Muscle layer of colon (tissue), 2 donors: Measurements from ENCODE around the gene FBP2.
A peak's percentile ranks its signal among the peaks of the same experiment; 100 is the strongest.

Experiments used
- H3K27ac ChIP-seq: one replicate; pipeline ENCODE4 v1.7.0; 2013; ENCODE audit warnings: low read depth, mild to moderate bottlenecking, low read length, moderate library complexity
- H3K27me3 ChIP-seq, 2 donors: one replicate each; pipeline ENCODE4 v1.7.0; 2013; ENCODE audit warnings: low read length in 2 of 2, mild to moderate bottlenecking in 2 of 2; ENCODE audit not compliant: insufficient read depth in 2 of 2, control insufficient read depth in 1 of 2
- H3K36me3 ChIP-seq: one replicate; pipeline ENCODE4 v1.7.0; 2013; ENCODE audit warnings: mild to moderate bottlenecking, low read length; ENCODE audit not compliant: insufficient read depth
- H3K4me1 ChIP-seq: one replicate; pipeline ENCODE4 v1.7.0; 2013; ENCODE audit warnings: mild to moderate bottlenecking, low read length; ENCODE audit not compliant: insufficient read depth
- H3K4me3 ChIP-seq, 2 donors: one replicate each; pipeline ENCODE4 v1.7.0; 2013; ENCODE audit warnings: low read length in 2 of 2, low read depth in 1 of 2, mild to moderate bottlenecking in 1 of 2, moderate library complexity in 1 of 2
- H3K9ac ChIP-seq: one replicate; pipeline ENCODE4 v1.7.0; 2013; ENCODE audit warnings: low read length
- H3K9me3 ChIP-seq: one replicate; pipeline ENCODE4 v1.7.0; 2013; ENCODE audit warnings: mild to moderate bottlenecking, low read length
- donor health status: abdominal sarcoma.
- donor health status: Adenocarcinoma of cecum.

FBP2 gene

GRCh38 chr9:94593459-94594345 lies at the start of gene FBP2:
TSS of gene FBP2 (minus strand) at chr9:94593824. CDS start at chr9:94593726, 98 bp downstream.
- Histone ChIP-seq H3K9me3 (no peaks in the 10 kb centered on the region), H3K27ac (no peak within 1 kb of the TSS), H3K4me1 (no peaks in the 10 kb centered on the region), H3K27me3 (no peaks in the 10 kb centered on the region), H3K36me3 (no peaks in the 10 kb centered on the region), H3K9ac (no peak within 1 kb of the TSS), H3K4me3 (no peak within 1 kb of the TSS)

GRCh38 chr9:94643176-94643575 lies 49.6 kb upstream of the FBP2 start:
- Histone ChIP-seq H3K27me3 (peaks cover 0 to 13% of the 10 kb centered on the region in 2 donors), H3K4me3 (no peak overlapping the region), H3K36me3 (no peaks in the 10 kb centered on the region), H3K9me3 (no peaks in the 10 kb centered on the region), H3K27ac (no peak overlapping the region), H3K9ac (no peak overlapping the region), H3K4me1 (no peaks in the 10 kb centered on the region)

GRCh38 chr9:94642501-94642900 lies 48.9 kb upstream of the FBP2 start:
- H3K9ac ChIP-seq: no peak overlapping the region
- H3K36me3 ChIP-seq: no peaks in the 10 kb centered on the region
- no peaks in the 10 kb centered on the region for H3K9me3 ChIP-seq
- H3K27ac ChIP-seq: no peak overlapping the region
- no peak overlapping the region for H3K4me3 ChIP-seq
- no peaks in the 10 kb centered on the region for H3K4me1 ChIP-seq
- peaks cover 0 to 13% of the 10 kb centered on the region in 2 donors for H3K27me3 ChIP-seq

- H3K4me1 ChIP-seq: no peaks in the 10 kb centered on the region
- H3K9me3 ChIP-seq: no peaks in the 10 kb centered on the region
- no peak overlapping the region for H3K27ac ChIP-seq
- peak overlapping the region in 1 of 2 donors; percentile 56 for H3K4me3 ChIP-seq
- peaks cover 0 to 13% of the 10 kb centered on the region in 2 donors for H3K27me3 ChIP-seq
- H3K36me3 ChIP-seq: no peaks in the 10 kb centered on the region
- no peak overlapping the region for H3K9ac ChIP-seq
Measured at GRCh38 chr9:94639999-94640376, 46.4 kb upstream of the FBP2 start.

- H3K4me1 ChIP-seq: no peaks in the 10 kb centered on the region
- H3K4me3 ChIP-seq: peak within 1 kb of the TSS; percentile 40 to 56
- H3K27ac ChIP-seq: no peak within 1 kb of the TSS
- no peak within 1 kb of the TSS for H3K9ac ChIP-seq
- peaks cover 0 to 13% of the 10 kb centered on the region in 2 donors for H3K27me3 ChIP-seq
- no peaks in the 10 kb centered on the region for H3K36me3 ChIP-seq
- H3K9me3 ChIP-seq: no peaks in the 10 kb centered on the region
Measured at GRCh38 chr9:94639061-94639998, 45.7 kb upstream of the FBP2 start, which contains the start of gene FBP1. TSS of gene FBP1 (minus strand) at chr9:94639518. CDS start at chr9:94639310, 208 bp downstream.

GRCh38 chr9:94638335-94639060 lies 44.9 kb upstream of the FBP2 start:
- H3K27me3 ChIP-seq: peaks cover 0 to 13% of the 10 kb centered on the region in 2 donors
- no peaks in the 10 kb centered on the region for H3K9me3 ChIP-seq
- H3K9ac ChIP-seq: no peak overlapping the region
- H3K4me1 ChIP-seq: no peaks in the 10 kb centered on the region
- H3K4me3 ChIP-seq: peak overlapping the region; percentile 40 to 56
- H3K36me3 ChIP-seq: no peaks in the 10 kb centered on the region
- no peak overlapping the region for H3K27ac ChIP-seq

- Histone ChIP-seq H3K9me3 (no peaks in the 10 kb centered on the region), H3K36me3 (no peaks in the 10 kb centered on the region), H3K27me3 (no peaks in the 10 kb centered on the region), H3K4me1 (no peaks in the 10 kb centered on the region), H3K4me3 (no peak overlapping the region), H3K9ac (no peak overlapping the region), H3K27ac (no peak overlapping the region)
Measured at GRCh38 chr9:94632737-94633136, 39.1 kb upstream of the FBP2 start.

GRCh38 chr9:94631599-94631998 lies 38.0 kb upstream of the FBP2 start:
- Histone ChIP-seq H3K27ac (no peak overlapping the region), H3K9me3 (no peaks in the 10 kb centered on the region), H3K4me3 (no peak overlapping the region), H3K9ac (no peak overlapping the region), H3K27me3 (no peaks in the 10 kb centered on the region), H3K4me1 (no peaks in the 10 kb centered on the region), H3K36me3 (no peaks in the 10 kb centered on the region)

- H3K4me3 ChIP-seq: no peak overlapping the region
- H3K27ac ChIP-seq: no peak overlapping the region
- no peak overlapping the region for H3K9ac ChIP-seq
- no peaks in the 10 kb centered on the region for H3K4me1 ChIP-seq
- no peaks in the 10 kb centered on the region for H3K9me3 ChIP-seq
- H3K36me3 ChIP-seq: no peaks in the 10 kb centered on the region
- no peaks in the 10 kb centered on the region for H3K27me3 ChIP-seq
Measured at GRCh38 chr9:94630833-94631232, 37.2 kb upstream of the FBP2 start.

GRCh38 chr9:94630281-94630680 lies 36.7 kb upstream of the FBP2 start:
- no peaks in the 10 kb centered on the region for H3K4me1 ChIP-seq
- H3K4me3 ChIP-seq: no peak overlapping the region
- no peaks in the 10 kb centered on the region for H3K9me3 ChIP-seq
- H3K9ac ChIP-seq: no peak overlapping the region
- no peak overlapping the region for H3K27ac ChIP-seq
- H3K27me3 ChIP-seq: no peaks in the 10 kb centered on the region
- no peaks in the 10 kb centered on the region for H3K36me3 ChIP-seq

GRCh38 chr9:94627287-94627686 lies 33.7 kb upstream of the FBP2 start:
- no peaks in the 10 kb centered on the region for H3K9me3 ChIP-seq
- H3K36me3 ChIP-seq: no peaks in the 10 kb centered on the region
- H3K4me1 ChIP-seq: no peaks in the 10 kb centered on the region
- H3K9ac ChIP-seq: no peak overlapping the region
- no peaks in the 10 kb centered on the region for H3K27me3 ChIP-seq
- no peak overlapping the region for H3K4me3 ChIP-seq
- no peak overlapping the region for H3K27ac ChIP-seq
